Islet precursor cell (in vitro differentiated cells): Measurements from ENCODE around the gene OSBPL3.
"Not testable (repeated sequence)": the region's sequence is repeated elsewhere in the genome, so short reads cannot be mapped to it uniquely, and the experiment has no call there.

ENCODE experiments used
- DNase-seq: peaks from one replicate; pipeline ENCODE4 v3.0.0-alpha.2; 2018

The OSBPL3 gene

GRCh38 chr7:24917510-24918239, 62.3 kb downstream of the OSBPL3 start:
- DNase-seq = no peak

- DNase-seq = no peak
These were observed 63.4 kb downstream of the OSBPL3 start for GRCh38 chr7:24916463-24917040.

- no peak for DNase-seq
These were observed 65.5 kb downstream of the OSBPL3 start for GRCh38 chr7:24914465-24914859.

- no peak for DNase-seq
These were observed 66.0 kb downstream of the OSBPL3 start for GRCh38 chr7:24913801-24914464.

GRCh38 chr7:24912874-24913514, 67.0 kb downstream of the OSBPL3 start:
- no peak for DNase-seq

GRCh38 chr7:24912424-24912823, 67.6 kb downstream of the OSBPL3 start:
- DNase-seq = no peak

- no peak for DNase-seq
These were observed 68.8 kb downstream of the OSBPL3 start for GRCh38 chr7:24911213-24911603.

- DNase-seq = no peak
These were observed 69.3 kb downstream of the OSBPL3 start for GRCh38 chr7:24910551-24911212.

- DNase-seq = no peak
These were observed 71.3 kb downstream of the OSBPL3 start for GRCh38 chr7:24908727-24909126.

GRCh38 chr7:24908166-24908565, 71.8 kb downstream of the OSBPL3 start:
- no peak for DNase-seq

- no peak for DNase-seq
These were observed 72.6 kb downstream of the OSBPL3 start for GRCh38 chr7:24907311-24907886.

GRCh38 chr7:24905996-24906770, 73.8 kb downstream of the OSBPL3 start:
- DNase-seq = no peak

GRCh38 chr7:24903992-24904391, 76.0 kb downstream of the OSBPL3 start:
- DNase-seq = not testable (repeated sequence)

- no peak for DNase-seq
These were observed 76.4 kb downstream of the OSBPL3 start for GRCh38 chr7:24903559-24903958.

- no peak for DNase-seq
These were observed 77.0 kb downstream of the OSBPL3 start for GRCh38 chr7:24902931-24903330.

- no peak for DNase-seq
These were observed 77.7 kb downstream of the OSBPL3 start for GRCh38 chr7:24902276-24902675.

GRCh38 chr7:24899905-24900304, 80.1 kb downstream of the OSBPL3 start:
- DNase-seq = no peak

- DNase-seq = no peak
These were observed 80.8 kb downstream of the OSBPL3 start for GRCh38 chr7:24899161-24899560.

- DNase-seq = no peak
These were observed 81.3 kb downstream of the OSBPL3 start for GRCh38 chr7:24898691-24899090.

- DNase-seq = no peak
These were observed 83.9 kb downstream of the OSBPL3 start for GRCh38 chr7:24896031-24896501.

- DNase-seq = no peak
These were observed 85.4 kb downstream of the OSBPL3 start for GRCh38 chr7:24894429-24895221.
